HCT116 (cell line): ENCODE data around the gene PSKH1. TPM values are rescaled to one million over a fixed set of nuclear protein-coding genes. Genes with fewer than 3 reads are reported as not detected.

Experiments used
- ATAC-seq: fragments of 200-7000 bp; cut with Tn5 transposase; 2 replicates; pipeline ENCODE4 v1.9.1; 2020; ENCODE audit warnings: mild to moderate bottlenecking, moderate library complexity
- BruUV-seq: library from RNA; stranded (reverse); fragments of 400-500 nt; replicated peaks from 2 replicates; lab custom pipeline; 2021; lab: Mats Ljungman, UMichigan
- CTCF ChIA-PET: fragments of 300-600 bp; sonication (Branson Sonifier 250); formaldehyde crosslinking; loops from one replicate; lab custom pipeline; 2021; ENCODE audit warnings: antibody characterized with exemption; lab: Charles Lee
- POLR2A ChIA-PET: fragments of 300-600, 350-600 bp; sonication (Branson Sonifier 250); formaldehyde crosslinking; loops from one replicate; lab custom pipeline; 2021; ENCODE audit warnings: antibody characterized with exemption; lab: Charles Lee
- RAD21 ChIA-PET, 2 experiments: fragments of 300-600 bp; sonication (Branson Sonifier 250); formaldehyde crosslinking; loops; one replicate each; lab custom pipeline; 2023; ENCODE audit warnings: low total read pairs in 2 of 2; ENCODE audit not compliant: uncharacterized antibody in 2 of 2, unreplicated experiment in 2 of 2, low non-redundant PET in 1 of 2; lab: Charles Lee
- DNase-seq: peaks from one replicate; pipeline ENCODE4 v3.0.0-alpha.2; 2010; ENCODE audit warnings: low read depth, low spot score
- H2AFZ ChIP-seq: fragments of 200-600 bp; shearing (Covaris generic), sonication (generic); 2 replicates; pipeline ENCODE4 v1.6.1; 2017; ENCODE audit warnings: low read depth, mixed run types, mixed read lengths, antibody characterized with exemption, low read length; ENCODE audit not compliant: poor library complexity, severe bottlenecking
- H3K27ac ChIP-seq: 2 replicates; pipeline ENCODE4 v1.5.1; 2012; ENCODE audit warnings: low read depth, low read length
- H3K27me3 ChIP-seq: fragments of 200-600 bp; sonication (generic); 2 replicates; pipeline ENCODE4 v1.6.1; 2016; ENCODE audit warnings: mixed run types, low read length, mixed read lengths; ENCODE audit not compliant: insufficient read depth
- H3K36me3 ChIP-seq, 2 experiments: fragments of 200-500 bp in 1 of 2; fragments of 200-600 bp in 1 of 2; sonication (Bioruptor generic) in 1 of 2; sonication (generic) in 1 of 2; 2 replicates each; pipeline versions ENCODE4 v1.5.1 to v1.6.1; 2014 to 2016; ENCODE audit warnings: low read length in 2 of 2, inconsistent platforms in 1 of 2, mixed read lengths in 1 of 2, mixed run types in 1 of 2; ENCODE audit not compliant: insufficient read depth in 2 of 2, control insufficient read depth in 1 of 2
- H3K4me1 ChIP-seq, 2 experiments: fragments of 200-600 bp in 1 of 2; sonication (generic) in 1 of 2; 2 replicates each; pipeline versions ENCODE4 v1.5.1 to v1.6.1; 2012 to 2017; ENCODE audit warnings: low read length in 2 of 2, inconsistent platforms in 1 of 2, mild to moderate bottlenecking in 1 of 2, mixed read lengths in 1 of 2, mixed run types in 1 of 2, moderate library complexity in 1 of 2; ENCODE audit not compliant: insufficient read depth in 2 of 2, control insufficient read depth in 1 of 2
- H3K4me2 ChIP-seq: fragments of 200-600 bp; sonication (generic); 2 replicates; pipeline ENCODE4 v1.6.1; 2017; ENCODE audit warnings: mixed run types, low read length, mixed read lengths
- H3K4me3 ChIP-seq, 2 experiments: fragments of 200-600 bp in 1 of 2; sonication (generic) in 1 of 2; replicated peaks in 1 of 2; 2 replicates each; pipeline ENCODE4 v1.5.1; 2011 to 2016; ENCODE audit warnings: low read length in 2 of 2, control low read depth in 1 of 2, low read depth in 1 of 2, mild to moderate bottlenecking in 1 of 2, mixed read lengths in 1 of 2, mixed run types in 1 of 2
- H3K79me2 ChIP-seq: fragments of 200-600 bp; sonication (generic); 2 replicates; pipeline ENCODE4 v1.6.1; 2017; ENCODE audit warnings: mild to moderate bottlenecking, mixed run types, low read length, moderate library complexity, mixed read lengths; ENCODE audit not compliant: insufficient read depth
- H3K9ac ChIP-seq: fragments of 200-600 bp; sonication (generic); 2 replicates; pipeline ENCODE4 v1.6.1; 2016; ENCODE audit warnings: low read length, mixed read lengths
- H3K9me2 ChIP-seq: fragments of 200-600 bp; sonication (generic), shearing (Covaris generic); 2 replicates; pipeline ENCODE4 v1.6.1; 2017; ENCODE audit warnings: mixed run types, mild to moderate bottlenecking, moderate library complexity; ENCODE audit not compliant: insufficient read depth
- H3K9me3 ChIP-seq, 2 experiments: fragments of 200-500 bp in 1 of 2; fragments of 200-600 bp in 1 of 2; sonication (Bioruptor generic) in 1 of 2; sonication (generic) in 1 of 2; 2 replicates each; pipeline ENCODE4 v1.6.1; 2014 to 2017; ENCODE audit warnings: low read length in 2 of 2, mixed read lengths in 2 of 2, inconsistent platforms in 1 of 2, low read depth in 1 of 2, mild to moderate bottlenecking in 1 of 2, mixed run types in 1 of 2, moderate library complexity in 1 of 2; ENCODE audit not compliant: control insufficient read depth in 1 of 2, insufficient read depth in 1 of 2
- H4K20me1 ChIP-seq: fragments of 200-600 bp; sonication (generic), shearing (Covaris generic); 2 replicates; pipeline ENCODE4 v1.6.1; 2017; ENCODE audit warnings: mixed run types, mild to moderate bottlenecking, moderate library complexity; ENCODE audit not compliant: insufficient read depth
- CBX3 ChIP-seq: IDR thresholded peaks from 2 replicates; pipeline ENCODE4 v1.6.1; 2012; ENCODE audit warnings: low read depth
- CEBPB ChIP-seq: IDR thresholded peaks from 2 replicates; pipeline ENCODE4 v1.6.1; 2012; ENCODE audit warnings: low read depth
- CTCF ChIP-seq, 3 experiments: fragments of 200-600 bp in 1 of 3; sonication (generic) in 1 of 3; IDR thresholded peaks in 2 of 3; conservative IDR thresholded peaks in 1 of 3; 2 replicates each; pipeline ENCODE4 v1.5.1; 2012 to 2017; ENCODE audit warnings: low read depth in 2 of 3, low read length in 2 of 3, antibody characterized with exemption in 1 of 3, borderline replicate concordance in 1 of 3, control low read depth in 1 of 3, mild to moderate bottlenecking in 1 of 3, mixed read lengths in 1 of 3, mixed run types in 1 of 3, moderate library complexity in 1 of 3; ENCODE audit not compliant: insufficient read depth in 1 of 3
- EZH2 ChIP-seq: fragments of 200-600 bp; sonication (generic); IDR thresholded peaks from 2 replicates; pipeline ENCODE4 v1.6.1; 2017; ENCODE audit warnings: antibody characterized with exemption, mixed run types
- JUND ChIP-seq: IDR thresholded peaks from 2 replicates; pipeline ENCODE4 v1.6.1; 2012
- RAD21 ChIP-seq: IDR thresholded peaks from 2 replicates; pipeline ENCODE4 v1.6.1; 2012; ENCODE audit warnings: low read depth, mild to moderate bottlenecking
- SIN3A ChIP-seq: IDR thresholded peaks from 2 replicates; pipeline ENCODE4 v1.6.1; 2012; ENCODE audit warnings: low read depth
- TCF7L2 ChIP-seq: IDR thresholded peaks from 2 replicates; pipeline ENCODE4 v1.7.0; 2011; ENCODE audit warnings: borderline replicate concordance, inconsistent platforms; ENCODE audit not compliant: insufficient read depth, insufficient read length; ENCODE audit errors: extremely low read depth
- ZBTB33 ChIP-seq: IDR thresholded peaks from 2 replicates; pipeline ENCODE4 v1.6.1; 2011; ENCODE audit warnings: mild to moderate bottlenecking, low read length, moderate library complexity; ENCODE audit not compliant: insufficient replicate concordance; ENCODE audit errors: extremely low read depth
- intact Hi-C: fragments of 100-400 bp; cut with micrococcal nuclease; formaldehyde crosslinking; loops from 2 replicates; pipeline ENCODE4 v1.10.0; 2022
- total RNA-seq: library from RNA; stranded (reverse); gene quantifications from one replicate; pipeline ENCODE4 v1.2.1, GENCODE V29; 2021; ENCODE audit not compliant: unreplicated experiment

Gene PSKH1
- total RNA-seq, 1 experiment from 2014 or later: 16.2 TPM

GRCh38 chr16:67885976-67886375 is 7.1 kb upstream of the PSKH1 start:
- H3K36me3 ChIP-seq: peaks cover 15 to 26% of the 10 kb centered on the region in 2 experiments; a peak in 3 of 4 replicates
- H3K4me1 ChIP-seq: no peaks in the 10 kb centered on the region
- H3K4me2 ChIP-seq: no peak overlapping the region
- no peak overlapping the region for H3K4me3 ChIP-seq
- no peak overlapping the region for H2AFZ ChIP-seq
- no peaks in the 10 kb centered on the region for H3K9me2 ChIP-seq
- intact Hi-C loops: loop anchor here (10.0 kb wide), 1 partner anchor 339 kb away; no protein-coding TSS in a partner anchor
- TF ChIP-seq ZBTB33 (no peak), CEBPB (no peak), EZH2 (no peak), JUND (no peak), CTCF (IDR thresholded peaks at IDR 0.05 in 2 of 3, conservative IDR thresholded peaks at IDR 0.05 in 1 of 3; ENCODE audit: borderline replicate concordance in 1 of 3, insufficient read depth in 1 of 3, low read depth in 2 of 3, low read length in 2 of 3) (no peak), TCF7L2 (no peak), CBX3 (no peak), SIN3A (no peak), RAD21 (no peak)
- ChIA-PET POLR2A (no interaction called here), CTCF (interaction anchor here (1.1 kb wide), 1 partner anchor 42 kb away, joined by 3 read pairs; no protein-coding TSS in a partner anchor), RAD21 (no interaction called here)
- BruUV-seq: no TSS peak
- ATAC-seq: no peak
- DNase-seq: no peak
- peaks cover 3% of the 10 kb centered on the region; the same call in 1 of the 2 replicates for H4K20me1 ChIP-seq
- no peak overlapping the region for H3K27ac ChIP-seq
- no peaks in the 10 kb centered on the region for H3K79me2 ChIP-seq
- H3K9me3 ChIP-seq: no peaks in the 10 kb centered on the region
- no peaks in the 10 kb centered on the region for H3K27me3 ChIP-seq
- no peak overlapping the region for H3K9ac ChIP-seq
